NCI-H526 treated with DMSO at 0.1 percent for 48 hours (cell line): Measurements from ENCODE around the gene CDH18.
"Not testable (repeated sequence)": the region's sequence is repeated elsewhere in the genome, so short reads cannot be mapped to it uniquely, and the experiment has no call there.

Source experiments
- DNase-seq: peaks from one replicate; lab custom pipeline; 2025; lab: John Stamatoyannopoulos, UW

CDH18 gene

GRCh38 chr5:19859020-19859419, 129.0 kb downstream of the CDH18 start:
- no peak for DNase-seq

GRCh38 chr5:19855931-19856330, 132.1 kb downstream of the CDH18 start:
- no peak for DNase-seq

- DNase-seq, result no peak
These were observed 132.5 kb downstream of the CDH18 start for GRCh38 chr5:19855453-19855852.

GRCh38 chr5:19855031-19855430, 133.0 kb downstream of the CDH18 start:
- DNase-seq, result no peak

- DNase-seq, result no peak
These were observed 134.3 kb downstream of the CDH18 start for GRCh38 chr5:19853616-19854240.

- no peak for DNase-seq
These were observed 150.3 kb downstream of the CDH18 start for GRCh38 chr5:19837536-19838174.

GRCh38 chr5:19835442-19835841, 152.6 kb downstream of the CDH18 start:
- DNase-seq, result no peak

- DNase-seq, result not testable (repeated sequence)
These were observed 175.3 kb downstream of the CDH18 start for GRCh38 chr5:19812720-19813119.

- DNase-seq, result no peak
These were observed 181.2 kb downstream of the CDH18 start for GRCh38 chr5:19806756-19807155.

- DNase-seq, result no peak
These were observed 185.3 kb downstream of the CDH18 start for GRCh38 chr5:19802686-19803085.

GRCh38 chr5:19795218-19795617, 192.8 kb downstream of the CDH18 start:
- no peak for DNase-seq

GRCh38 chr5:19790829-19791466, 197.1 kb downstream of the CDH18 start:
- DNase-seq, result no peak

- DNase-seq, result no peak
These were observed 205.4 kb downstream of the CDH18 start for GRCh38 chr5:19782566-19782965.

- DNase-seq, result no peak
These were observed 210.6 kb downstream of the CDH18 start for GRCh38 chr5:19777363-19777762.

GRCh38 chr5:19776886-19777285, 211.1 kb downstream of the CDH18 start:
- DNase-seq, result not testable (repeated sequence)

- no peak for DNase-seq
These were observed 216.7 kb downstream of the CDH18 start for GRCh38 chr5:19771174-19771835.

GRCh38 chr5:19770396-19770795, 217.6 kb downstream of the CDH18 start:
- no peak for DNase-seq

- no peak for DNase-seq
These were observed 220.0 kb downstream of the CDH18 start for GRCh38 chr5:19767987-19768386.

- DNase-seq, result no peak
These were observed 234.4 kb downstream of the CDH18 start for GRCh38 chr5:19753579-19753978.

GRCh38 chr5:19751326-19751725, 236.7 kb downstream of the CDH18 start:
- DNase-seq, result no peak

GRCh38 chr5:19745247-19745646, 242.8 kb downstream of the CDH18 start:
- DNase-seq, result no peak

- DNase-seq, result no peak
These were observed 248.3 kb downstream of the CDH18 start for GRCh38 chr5:19739671-19740070.

GRCh38 chr5:19734776-19735175, 253.2 kb downstream of the CDH18 start:
- no peak for DNase-seq
